Measurements from ENCODE around the gene BUB1B.

BUB1B gene

DNA sequence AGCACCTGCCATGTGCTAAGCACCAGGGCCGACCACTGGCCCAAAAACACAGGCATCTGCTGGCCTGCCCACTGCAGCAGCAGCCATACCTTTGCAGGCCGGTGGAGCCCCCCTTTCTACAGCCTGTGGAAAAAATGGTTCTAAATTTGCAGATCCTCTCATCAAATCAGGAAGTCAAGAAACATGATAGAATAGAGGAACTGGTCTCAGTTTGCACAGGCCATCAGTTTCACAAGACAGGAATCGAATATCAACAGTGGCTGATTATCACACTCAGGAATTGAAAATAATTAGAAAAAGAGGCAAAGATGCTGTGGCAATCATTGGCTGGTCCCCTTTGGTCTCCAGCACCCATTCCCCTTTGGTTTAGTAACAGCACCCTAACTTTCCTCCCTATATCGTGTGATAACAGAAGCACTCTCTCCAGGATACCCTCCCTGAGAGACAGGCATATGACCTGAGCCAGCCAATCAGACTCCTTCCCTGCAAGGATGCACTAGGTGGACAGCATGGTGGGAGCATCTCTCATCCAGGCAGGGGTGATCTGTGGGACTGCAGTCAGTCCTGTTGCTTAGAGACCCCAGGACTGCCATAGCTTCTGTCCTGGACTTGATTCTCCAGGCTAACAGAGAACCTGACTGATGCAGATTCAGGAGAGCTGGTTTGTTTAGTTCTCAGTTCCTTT is 74.5 kb downstream of the BUB1B start:
- H3K9me3 ChIP-seq (replicated peaks in 1 of 11) = no peaks in the 10 kb centered on the region
- peak overlapping the region in 10 of 11 experiments; percentile 49 to 71 (median 58); a peak in 21 of 22 replicates for H3K27ac ChIP-seq
- peak overlapping the region in 10 of 11 experiments; percentile 8 to 63 (median 39); a peak in 15 of 22 replicates for H3K9ac ChIP-seq
- H3K36me3 ChIP-seq = peaks cover 0 to 37% (median 18%) of the 10 kb centered on the region in 11 experiments; a peak in 15 of 22 replicates
- no peaks in the 10 kb centered on the region for H4K20me1 ChIP-seq
- peak overlapping the region; percentile 63 to 94 (median 83) for H3K4me2 ChIP-seq
- peak overlapping the region in 2 of 10 experiments; percentile 21 to 33; a peak in 4 of 20 replicates for H3K4me3 ChIP-seq
- peaks cover 44 to 71% (median 62%) of the 10 kb centered on the region in 10 experiments for H3K4me1 ChIP-seq
- TF ChIP-seq Cebpa-rat (IDR thresholded peaks at IDR 0.05) = no peak
- peaks cover 0 to 14% (median 9%) of the 10 kb centered on the region in 11 experiments; a peak in 6 of 22 replicates for H3K27me3 ChIP-seq

DNA sequence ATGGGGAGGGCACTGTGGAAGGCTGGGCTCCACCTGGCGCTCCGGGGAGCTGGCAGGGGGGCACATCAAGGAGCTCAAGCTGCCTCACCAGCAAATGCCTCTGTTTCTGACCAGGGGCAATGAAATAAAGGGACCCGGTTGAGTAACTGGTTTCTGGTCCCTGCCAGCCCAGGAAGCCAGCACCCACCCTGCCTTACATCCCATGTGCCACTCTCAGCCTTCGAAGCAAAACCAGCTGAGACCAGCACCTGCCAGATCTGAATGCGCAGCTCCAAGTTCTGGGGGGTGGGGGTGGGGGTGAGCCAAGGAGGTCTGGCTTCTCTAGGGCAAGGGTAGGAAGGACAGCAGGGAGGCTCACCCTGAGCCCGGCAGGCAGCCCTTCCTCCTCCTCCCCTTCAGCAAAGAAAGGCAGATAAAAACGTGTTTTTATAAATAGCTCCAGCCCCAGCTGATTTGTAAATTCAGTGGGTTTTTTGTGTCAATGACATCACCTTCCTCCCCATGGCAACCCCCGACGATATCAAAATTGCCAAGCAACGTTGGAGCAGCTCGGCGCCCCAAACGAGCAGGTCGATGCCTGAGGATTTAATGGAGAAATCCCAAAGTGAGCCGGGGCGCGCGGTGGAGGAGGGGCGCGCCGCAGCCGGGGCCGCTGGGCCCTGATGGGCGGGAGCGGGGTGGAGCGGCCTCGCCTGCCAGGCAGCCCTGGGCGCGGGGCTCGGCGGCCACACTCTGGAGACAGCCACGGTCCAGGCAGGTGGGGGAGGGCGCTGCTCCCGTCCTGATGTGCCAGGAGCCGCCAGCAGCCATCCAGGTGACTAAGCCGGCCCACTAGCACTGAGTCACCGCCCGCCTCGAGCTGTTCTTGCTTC is 77.9 kb downstream of the BUB1B start, which contains the start of gene PAK6:
PAK6 (plus strand) TSS at position 532 of the 872 bp plus-strand sequence. CDS start 25,723 bp downstream, outside the sequence.
- Histone ChIP-seq H3K4me3 (peak within 1 kb of the TSS; percentile 27 to 65 (median 48); a peak in 17 of 20 replicates), H3K27me3 (peaks cover 0 to 14% (median 9%) of the 10 kb centered on the region in 11 experiments; a peak in 6 of 22 replicates), H3K9me3 (replicated peaks in 1 of 11) (no peaks in the 10 kb centered on the region), H3K9ac (peak within 1 kb of the TSS in 10 of 11 experiments; percentile 51 to 66 (median 60); a peak in 21 of 22 replicates), H3K36me3 (0 out of 22 replicates have a peak, but pooled peaks cover 0 to 5% (median 0%) of the 10 kb centered on the region in 11 experiments), H3K4me2 (peak within 1 kb of the TSS; percentile 83 to 97 (median 94)), H3K4me1 (peaks cover 47 to 69% (median 52%) of the 10 kb centered on the region in 10 experiments), H4K20me1 (no peaks in the 10 kb centered on the region), H3K27ac (peak within 1 kb of the TSS in 5 of 11 experiments; percentile 8 to 68 (median 14); a peak in 6 of 22 replicates)
- no peak for TF ChIP-seq Cebpa-rat (IDR thresholded peaks at IDR 0.05)

DNA sequence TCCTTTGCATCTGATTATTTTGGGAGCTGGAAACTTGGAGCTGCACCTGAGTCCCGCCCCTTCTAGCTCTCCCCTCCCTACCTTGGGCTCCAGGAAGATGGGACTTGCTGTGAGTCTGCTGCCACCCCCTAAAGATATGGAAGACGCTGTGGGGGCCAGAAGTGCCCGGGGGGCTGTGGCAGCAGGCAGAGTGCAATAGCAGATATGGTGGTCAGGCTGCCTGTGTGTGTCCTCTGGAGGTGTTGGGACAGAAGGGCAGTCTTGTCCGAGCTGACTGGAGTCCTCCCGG is 78.5 kb downstream of the BUB1B start:
- Histone ChIP-seq H3K4me1 (peaks cover 42 to 63% (median 47%) of the 10 kb centered on the region in 10 experiments), H3K4me2 (peak overlapping the region; percentile 83 to 97 (median 94)), H3K27ac (peak overlapping the region in 5 of 11 experiments; percentile 8 to 68 (median 14); a peak in 6 of 22 replicates), H3K9me3 (replicated peaks in 1 of 11) (no peaks in the 10 kb centered on the region), H3K9ac (peak overlapping the region in 10 of 11 experiments; percentile 51 to 66 (median 60); a peak in 21 of 22 replicates), H3K27me3 (peaks cover 0 to 14% (median 9%) of the 10 kb centered on the region in 11 experiments; a peak in 6 of 22 replicates), H4K20me1 (no peaks in the 10 kb centered on the region), H3K4me3 (peak overlapping the region; percentile 27 to 65 (median 48); a peak in 16 of 20 replicates), H3K36me3 (no peaks in the 10 kb centered on the region)
- no peak for TF ChIP-seq Cebpa-rat (IDR thresholded peaks at IDR 0.05)

DNA sequence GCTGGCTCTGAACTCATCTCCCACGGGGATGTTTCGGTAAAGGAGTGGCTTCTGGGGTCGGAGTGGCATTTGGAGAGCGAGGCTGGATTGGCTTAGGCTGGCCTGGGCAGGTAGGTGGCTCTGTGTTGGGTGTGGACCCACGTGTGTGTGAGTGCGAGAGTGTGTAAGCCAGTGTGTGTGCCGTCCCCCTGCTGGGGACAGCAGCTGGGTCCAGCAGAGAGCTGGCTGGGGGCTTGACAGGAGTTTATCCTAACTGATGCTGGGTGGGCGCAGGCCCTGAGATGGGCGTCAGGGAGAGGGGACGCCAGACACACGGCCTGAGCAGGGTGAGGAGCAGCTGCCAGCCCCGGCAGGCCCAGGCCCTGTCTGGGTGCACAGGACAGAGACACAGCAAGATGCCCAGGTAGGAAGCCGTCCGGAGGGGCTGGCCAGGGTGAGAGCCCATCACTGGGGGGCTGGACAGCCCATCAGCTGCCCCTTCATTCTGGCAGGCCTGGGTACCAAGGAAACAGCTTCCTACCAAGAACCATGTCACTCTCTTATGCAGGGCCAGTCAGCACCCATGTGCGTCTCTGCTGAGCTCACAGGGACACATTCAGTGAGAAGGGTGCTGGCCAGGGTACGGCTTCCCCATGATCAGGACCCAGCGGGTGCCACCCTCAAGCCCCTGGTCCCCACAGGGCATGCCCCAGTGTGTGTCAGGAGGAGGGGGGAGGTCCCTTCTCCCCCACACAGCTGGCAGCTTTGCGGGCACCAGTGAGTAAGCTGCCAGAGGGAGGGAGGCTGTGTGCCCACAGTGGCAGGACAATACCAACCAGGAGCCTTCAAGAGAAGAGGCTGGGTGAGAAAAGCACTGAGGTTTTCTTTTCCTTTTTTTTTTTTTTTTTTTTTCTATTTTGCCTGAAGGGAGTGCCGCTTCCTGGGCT is 79.1 kb downstream of the BUB1B start:
- no peaks in the 10 kb centered on the region for H4K20me1 ChIP-seq
- H3K4me3 ChIP-seq = no peak overlapping the region
- peaks cover 0 to 14% (median 9%) of the 10 kb centered on the region in 11 experiments; a peak in 6 of 22 replicates for H3K27me3 ChIP-seq
- peak overlapping the region; percentile 83 to 97 (median 94) for H3K4me2 ChIP-seq
- peaks cover 36 to 57% (median 41%) of the 10 kb centered on the region in 10 experiments for H3K4me1 ChIP-seq
- no peak for TF ChIP-seq Cebpa-rat (IDR thresholded peaks at IDR 0.05)
- no peak overlapping the region; a peak in 1 of 22 replicates for H3K27ac ChIP-seq
- H3K9ac ChIP-seq = peak overlapping the region in 8 of 11 experiments; percentile 24 to 66 (median 62); a peak in 7 of 22 replicates
- no peaks in the 10 kb centered on the region for H3K9me3 ChIP-seq (replicated peaks in 1 of 11)
- no peaks in the 10 kb centered on the region for H3K36me3 ChIP-seq

DNA sequence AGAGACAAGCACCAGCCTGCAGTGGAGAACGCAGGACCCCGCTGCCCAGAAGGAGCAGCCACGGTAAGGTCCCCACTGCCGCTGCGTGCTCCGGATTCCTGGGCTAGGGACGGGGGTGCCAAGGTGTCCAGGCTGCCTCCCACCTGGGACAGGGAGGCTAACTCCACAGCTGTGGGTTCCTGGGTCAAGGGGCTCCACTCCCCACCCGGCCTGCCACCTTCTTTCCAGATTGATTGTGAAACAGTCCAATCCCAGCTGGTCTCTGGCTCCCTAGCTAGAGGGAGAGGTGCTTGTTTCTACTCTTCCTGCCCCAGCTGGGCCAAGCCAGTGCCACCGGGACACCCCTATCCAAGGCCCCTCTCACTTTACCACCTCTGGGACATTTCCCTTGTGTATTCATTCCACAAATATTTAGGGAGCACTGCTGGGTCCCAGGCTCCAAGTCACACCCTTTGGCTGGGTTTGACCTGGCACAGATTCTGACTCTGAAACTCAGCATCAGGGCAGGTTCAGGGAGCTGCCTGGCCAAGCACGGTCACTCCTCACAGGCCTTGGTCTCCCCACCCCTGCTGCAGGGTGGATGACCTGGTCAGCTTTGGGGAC is 79.9 kb downstream of the BUB1B start:
- H3K9ac ChIP-seq = 0 out of 22 replicates have a peak overlapping the region, but pooled peaks of 1 of the 11 experiments have one; percentile 24
- no peak for TF ChIP-seq Cebpa-rat (IDR thresholded peaks at IDR 0.05)

DNA sequence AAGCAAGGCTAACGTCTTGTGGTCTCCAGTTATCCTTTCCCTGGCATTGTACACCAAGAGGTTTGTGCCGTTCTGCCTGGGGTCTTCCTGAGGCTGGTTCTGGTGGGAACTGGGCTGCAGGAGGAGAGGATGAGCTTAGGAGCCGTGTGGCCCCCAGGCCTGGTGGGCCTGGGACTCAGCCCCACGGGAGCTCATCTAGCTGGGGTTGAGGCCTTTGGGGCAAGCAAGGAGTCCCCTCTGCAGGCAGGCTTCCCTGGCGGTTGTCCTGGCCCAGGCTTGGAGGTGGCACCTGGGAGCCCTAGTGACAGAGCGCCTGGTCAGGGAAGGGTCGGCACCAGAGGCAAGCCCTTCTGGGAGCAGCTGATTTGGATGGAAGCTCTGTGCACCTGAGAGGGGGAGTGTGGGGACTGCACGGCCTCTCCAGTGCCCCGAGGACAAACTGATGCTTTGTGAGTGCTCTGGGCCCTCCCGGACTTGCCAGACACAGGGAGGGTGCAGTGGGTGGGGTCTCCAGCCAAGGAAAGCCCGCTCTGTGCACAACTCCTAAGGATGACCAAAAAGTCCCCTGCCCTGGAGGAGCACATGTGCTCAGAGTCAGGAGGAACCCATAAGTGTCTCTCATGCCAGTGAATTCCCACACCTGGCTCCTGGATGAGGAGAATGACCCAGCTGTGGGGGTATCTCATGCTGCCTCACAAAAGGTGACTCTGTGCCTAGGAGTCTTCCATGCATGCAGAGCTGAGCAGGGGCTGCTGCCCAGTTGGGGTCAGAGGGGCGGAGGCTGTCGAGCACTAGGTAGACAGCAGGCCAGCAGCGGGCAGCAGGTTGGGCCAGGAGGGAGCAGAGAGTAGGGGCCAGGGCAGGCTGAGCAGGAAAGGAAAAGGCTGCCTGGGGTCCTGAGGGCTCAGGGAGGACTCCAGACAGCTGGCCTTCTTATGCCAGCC is 80.7 kb downstream of the BUB1B start:
- peaks cover 0 to 14% (median 9%) of the 10 kb centered on the region in 11 experiments; a peak in 6 of 22 replicates for H3K27me3 ChIP-seq
- no peak overlapping the region for H3K4me3 ChIP-seq
- H3K9me3 ChIP-seq (replicated peaks in 1 of 11) = no peaks in the 10 kb centered on the region
- no peak overlapping the region for H3K4me2 ChIP-seq
- peaks cover 25 to 43% (median 28%) of the 10 kb centered on the region in 10 experiments for H3K4me1 ChIP-seq
- no peaks in the 10 kb centered on the region for H3K36me3 ChIP-seq
- no peaks in the 10 kb centered on the region for H4K20me1 ChIP-seq
- no peak for TF ChIP-seq Cebpa-rat (IDR thresholded peaks at IDR 0.05)
- no peak overlapping the region for H3K27ac ChIP-seq
- H3K9ac ChIP-seq = no peak overlapping the region

More for the DNA sequence above, 79.9 kb downstream of the BUB1B start:
- no peak overlapping the region for H3K4me3 ChIP-seq
- no peaks in the 10 kb centered on the region for H3K36me3 ChIP-seq
- H3K27me3 ChIP-seq = peaks cover 0 to 14% (median 9%) of the 10 kb centered on the region in 11 experiments; a peak in 6 of 22 replicates
- peaks cover 28 to 49% (median 33%) of the 10 kb centered on the region in 10 experiments for H3K4me1 ChIP-seq
- no peak overlapping the region for H3K27ac ChIP-seq
- no peaks in the 10 kb centered on the region for H4K20me1 ChIP-seq
- peak overlapping the region in 9 of 11 experiments; percentile 37 to 97 (median 91); a peak in 14 of 22 replicates for H3K4me2 ChIP-seq
- H3K9me3 ChIP-seq (replicated peaks in 1 of 11) = no peaks in the 10 kb centered on the region

DNA sequence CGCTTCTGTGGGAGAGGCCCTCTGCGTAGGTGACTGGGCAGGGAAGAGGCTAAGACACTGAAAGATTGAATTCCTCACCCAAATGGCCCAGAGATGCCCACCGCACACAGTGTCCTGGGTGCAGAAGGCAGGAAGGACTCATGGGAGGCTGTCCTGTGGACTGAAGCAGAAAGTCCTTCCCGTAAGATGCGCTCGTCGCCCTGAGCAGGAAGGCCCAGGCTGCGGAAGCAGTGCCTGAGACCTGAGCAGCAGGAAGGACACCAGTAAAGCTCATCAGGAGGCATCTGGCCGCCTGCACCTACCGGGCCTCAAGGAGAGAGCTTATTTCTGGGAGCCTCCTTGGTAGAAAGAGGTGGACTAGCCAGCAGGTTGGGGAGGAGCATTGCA is 81.3 kb downstream of the BUB1B start:
- Histone ChIP-seq H3K9me3 (replicated peaks in 1 of 11) (no peaks in the 10 kb centered on the region), H3K9ac (no peak overlapping the region), H3K4me2 (0 out of 22 replicates have a peak overlapping the region, but pooled peaks of 1 of the 11 experiments have one; percentile 45), H3K27me3 (peaks cover 0 to 14% (median 9%) of the 10 kb centered on the region in 11 experiments; a peak in 6 of 22 replicates), H4K20me1 (no peaks in the 10 kb centered on the region), H3K4me1 (peaks cover 25 to 43% (median 32%) of the 10 kb centered on the region in 10 experiments), H3K36me3 (no peaks in the 10 kb centered on the region), H3K4me3 (no peak overlapping the region), H3K27ac (no peak overlapping the region)
- TF ChIP-seq Cebpa-rat (IDR thresholded peaks at IDR 0.05) = no peak
